Effector CD4-positive, alpha-beta T cell (primary cell): ENCODE measurements around the gene SLFN12L.

Experiments used
- DNase-seq: peaks from one replicate; pipeline ENCODE4 v3.0.0-alpha.2; 2020

Gene SLFN12L

GRCh38 chr17:35423761-35424160, 113.7 kb downstream of the SLFN12L start:
- no peak for DNase-seq
